Mammary epithelial cell (primary cell): ENCODE measurements around the gene ENTPD6.

ENCODE experiments used
- CTCF ChIP-seq, 2 donors: IDR thresholded peaks in 1 of 2; conservative IDR thresholded peaks in 1 of 2; 2 replicates each; pipeline ENCODE4 v1.5.1; 2011 to 2012; ENCODE audit warnings: inconsistent platforms in 2 of 2, low read length in 2 of 2, mild to moderate bottlenecking in 2 of 2, control low read depth in 1 of 2, low read depth in 1 of 2; ENCODE audit not compliant: insufficient read depth in 1 of 2; ENCODE audit errors: extremely low read depth in 1 of 2
- EZH2 ChIP-seq: IDR thresholded peaks from 2 replicates; pipeline ENCODE4 v1.6.1; 2012; ENCODE audit warnings: low read length, inconsistent platforms, borderline replicate concordance

- no peak for TF ChIP-seq CTCF (conservative IDR thresholded peaks at IDR 0.05 in 1 of 2, IDR thresholded peaks at IDR 0.05 in 1 of 2; ENCODE audit: extremely low read depth in 1 of 2, insufficient read depth in 1 of 2, low read depth in 1 of 2, low read length in 2 of 2)
- TF ChIP-seq EZH2 = no peak
These were observed 61.6 kb downstream of the ENTPD6 start for GRCh38 chr20:25257130-25257529.
